Measurements from ENCODE around the gene MYOCOS.
"Not testable (repeated sequence)": the region's sequence is repeated elsewhere in the genome, so short reads cannot be mapped to it uniquely, and the experiment has no call there.

The MYOCOS gene

GRCh38 chr1:171603042-171603441, 19.0 kb upstream of the MYOCOS start:
- H3K4me3 Mint-ChIP-seq, CTCF ChIA-PET, H3K4me1 Mint-ChIP-seq, DNase-seq, H3K36me3 Mint-ChIP-seq, H3K9me3 Mint-ChIP-seq, H3K27ac Mint-ChIP-seq, H3K27me3 Mint-ChIP-seq: not testable (repeated sequence)

GRCh38 chr1:171606402-171606941, 15.6 kb upstream of the MYOCOS start:
- H3K27me3 Mint-ChIP-seq = no peaks in the 10 kb centered on the region
- no peaks in the 10 kb centered on the region for H3K9me3 Mint-ChIP-seq
- no peak overlapping the region for H3K4me3 Mint-ChIP-seq
- H3K27ac Mint-ChIP-seq = no peak overlapping the region
- no peaks in the 10 kb centered on the region for H3K4me1 Mint-ChIP-seq
- no peaks in the 10 kb centered on the region for H3K36me3 Mint-ChIP-seq
- no peak for DNase-seq
- CTCF ChIA-PET = no interaction called here

GRCh38 chr1:171610385-171610784, 11.7 kb upstream of the MYOCOS start:
- Mint-ChIP-seq H3K27ac (no peak overlapping the region), H3K36me3 (no peaks in the 10 kb centered on the region), H3K27me3 (no peaks in the 10 kb centered on the region), H3K9me3 (no peaks in the 10 kb centered on the region), H3K4me1 (no peaks in the 10 kb centered on the region), H3K4me3 (no peak overlapping the region)
- no peak for DNase-seq
- CTCF ChIA-PET = no interaction called here

GRCh38 chr1:171611306-171611705, 10.7 kb upstream of the MYOCOS start:
- CTCF ChIA-PET = no interaction called here
- Mint-ChIP-seq H3K27ac (no peak overlapping the region), H3K4me1 (no peaks in the 10 kb centered on the region), H3K4me3 (no peak overlapping the region), H3K27me3 (no peaks in the 10 kb centered on the region), H3K36me3 (no peaks in the 10 kb centered on the region), H3K9me3 (no peaks in the 10 kb centered on the region)
- DNase-seq = no peak

GRCh38 chr1:171613282-171613681, 8.8 kb upstream of the MYOCOS start:
- Mint-ChIP-seq H3K27ac (no peak overlapping the region), H3K4me3 (no peak overlapping the region), H3K4me1 (no peaks in the 10 kb centered on the region), H3K9me3 (no peaks in the 10 kb centered on the region), H3K36me3 (no peaks in the 10 kb centered on the region), H3K27me3 (peaks cover 6% of the 10 kb centered on the region)
- DNase-seq = no peak
- CTCF ChIA-PET = no interaction called here

GRCh38 chr1:171615122-171615906, 6.7 kb upstream of the MYOCOS start:
- H3K9me3 Mint-ChIP-seq, H3K27ac Mint-ChIP-seq, DNase-seq, H3K27me3 Mint-ChIP-seq, CTCF ChIA-PET, H3K4me3 Mint-ChIP-seq, H3K36me3 Mint-ChIP-seq, H3K4me1 Mint-ChIP-seq: not testable (repeated sequence)

- Mint-ChIP-seq H3K27ac (no peak overlapping the region), H3K4me3 (no peak overlapping the region), H3K9me3 (no peaks in the 10 kb centered on the region), H3K36me3 (no peaks in the 10 kb centered on the region), H3K4me1 (no peaks in the 10 kb centered on the region), H3K27me3 (peaks cover 6% of the 10 kb centered on the region)
- DNase-seq = no peak
- CTCF ChIA-PET = no interaction called here
Observed at GRCh38 chr1:171616586-171616985, 5.5 kb upstream of the MYOCOS start.

- no peak for DNase-seq
- no peaks in the 10 kb centered on the region for H3K36me3 Mint-ChIP-seq
- H3K27me3 Mint-ChIP-seq = no peaks in the 10 kb centered on the region
- H3K27ac Mint-ChIP-seq = no peak overlapping the region
- CTCF ChIA-PET = no interaction called here
- H3K9me3 Mint-ChIP-seq = no peaks in the 10 kb centered on the region
- no peaks in the 10 kb centered on the region for H3K4me1 Mint-ChIP-seq
- no peak overlapping the region for H3K4me3 Mint-ChIP-seq
Observed at GRCh38 chr1:171623651-171624331, 1.7 kb downstream of the MYOCOS start.

- H3K4me3 Mint-ChIP-seq = no peak overlapping the region
- peaks cover 6% of the 10 kb centered on the region for H3K27me3 Mint-ChIP-seq
- no peak for DNase-seq
- H3K27ac Mint-ChIP-seq = no peak overlapping the region
- no peaks in the 10 kb centered on the region for H3K36me3 Mint-ChIP-seq
- no peaks in the 10 kb centered on the region for H3K4me1 Mint-ChIP-seq
- CTCF ChIA-PET = no interaction called here
- H3K9me3 Mint-ChIP-seq = no peaks in the 10 kb centered on the region
Observed at GRCh38 chr1:171625225-171625624, 3.2 kb downstream of the MYOCOS start.

GRCh38 chr1:171627020-171627419, 5.0 kb downstream of the MYOCOS start:
- no peaks in the 10 kb centered on the region for H3K9me3 Mint-ChIP-seq
- H3K36me3 Mint-ChIP-seq = no peaks in the 10 kb centered on the region
- no peaks in the 10 kb centered on the region for H3K4me1 Mint-ChIP-seq

GRCh38 chr1:171628225-171628624, 6.2 kb downstream of the MYOCOS start:
- Mint-ChIP-seq H3K36me3 (no peaks in the 10 kb centered on the region), H3K4me1 (no peaks in the 10 kb centered on the region), H3K27ac (no peak overlapping the region), H3K4me3 (no peak overlapping the region), H3K27me3 (peaks cover 17% of the 10 kb centered on the region), H3K9me3 (no peaks in the 10 kb centered on the region)
- CTCF ChIA-PET = no interaction called here
- no peak for DNase-seq

More at GRCh38 chr1:171627020-171627419, 5.0 kb downstream of the MYOCOS start:
- no peak overlapping the region for H3K27ac Mint-ChIP-seq
- CTCF ChIA-PET = no interaction called here
- H3K27me3 Mint-ChIP-seq = peaks cover 12% of the 10 kb centered on the region
- no peak overlapping the region for H3K4me3 Mint-ChIP-seq
- no peak for DNase-seq

- H3K27ac Mint-ChIP-seq = no peak overlapping the region
- H3K36me3 Mint-ChIP-seq = no peaks in the 10 kb centered on the region
- CTCF ChIA-PET = interaction anchor here (2.9 kb wide), 1 partner anchor 9 kb away, joined by 16 read pairs; no protein-coding TSS in a partner anchor
- no peak overlapping the region for H3K4me3 Mint-ChIP-seq
- peaks cover 2% of the 10 kb centered on the region for H3K4me1 Mint-ChIP-seq
- H3K27me3 Mint-ChIP-seq = peaks cover 14% of the 10 kb centered on the region
- H3K9me3 Mint-ChIP-seq = no peaks in the 10 kb centered on the region
- no peak for DNase-seq
Observed at GRCh38 chr1:171635661-171636060, 13.6 kb downstream of the MYOCOS start.

GRCh38 chr1:171636141-171636540, 14.1 kb downstream of the MYOCOS start:
- Mint-ChIP-seq H3K36me3 (no peaks in the 10 kb centered on the region), H3K4me1 (peaks cover 2% of the 10 kb centered on the region), H3K27ac (no peak overlapping the region), H3K4me3 (no peak overlapping the region), H3K27me3 (peaks cover 10% of the 10 kb centered on the region), H3K9me3 (no peaks in the 10 kb centered on the region)
- CTCF ChIA-PET = interaction anchor here (2.9 kb wide), 1 partner anchor 9 kb away, joined by 16 read pairs; no protein-coding TSS in a partner anchor
- no peak for DNase-seq

- DNase-seq = no peak
- Mint-ChIP-seq H3K4me3 (no peak overlapping the region), H3K27ac (no peak overlapping the region), H3K36me3 (no peaks in the 10 kb centered on the region), H3K9me3 (no peaks in the 10 kb centered on the region), H3K4me1 (peaks cover 2% of the 10 kb centered on the region), H3K27me3 (peaks cover 11% of the 10 kb centered on the region)
- CTCF ChIA-PET = no interaction called here
Observed at GRCh38 chr1:171637928-171638576, 16.0 kb downstream of the MYOCOS start.

Measured in activated naive CD4-positive, alpha-beta T cell treated with anti-CD3 and anti-CD28 coated beads, Interleukin-2, amount 10 ng/mL, durations not matched to agents 7 days and 5 days (primary cell).